PC-3 (cell line): Measurements from ENCODE around the gene MYB.

Experiments used
- CTCF ChIP-seq: fragments of 300-600 bp; sonication (generic); conservative IDR thresholded peaks from 2 replicates; pipeline ENCODE4 v1.5.1; 2017; ENCODE audit warnings: antibody characterized with exemption, low read depth, mild to moderate bottlenecking, low read length
- EZH2phosphoT487 ChIP-seq: fragments of 300-600 bp; sonication (generic); IDR thresholded peaks from 2 replicates; pipeline ENCODE4 v1.6.1; 2018; ENCODE audit warnings: mild to moderate bottlenecking, antibody characterized with exemption, low read length, borderline replicate concordance

GRCh38 chr6:135180542-135181332, at the start of gene MYB:
- no peak for TF ChIP-seq EZH2phosphoT487
- no peak for TF ChIP-seq CTCF
